Ureter (tissue), 1 donor: ENCODE measurements around the gene PHLDA3. TPM values are rescaled to one million over a fixed set of nuclear protein-coding genes. Genes with fewer than 3 reads are reported as not detected.
"Not testable (repeated sequence)": the region's sequence is repeated elsewhere in the genome, so short reads cannot be mapped to it uniquely, and the experiment has no call there.

Experiments
- DNase-seq: peaks from one replicate; pipeline ENCODE4 v3.0.0-alpha.2; 2020; ENCODE audit warnings: low spot score
- total RNA-seq: library from RNA; stranded (reverse); gene quantifications from one replicate; pipeline ENCODE4 v1.2.4, GENCODE V29; 2023
- donor health status: DM: yes; HTN: yes; CAD: no.

PHLDA3 gene
- total RNA-seq, 1 donor from 2014 or later: 75.4 TPM

- DNase-seq: no peak
These were observed 34.6 kb upstream of the PHLDA3 start for GRCh38 chr1:201503397-201504176.

- DNase-seq: no peak
These were observed 33.5 kb upstream of the PHLDA3 start for GRCh38 chr1:201502511-201502857.

GRCh38 chr1:201501812-201502510 lies 33.0 kb upstream of the PHLDA3 start:
- DNase-seq: no peak

GRCh38 chr1:201501144-201501543 lies 32.2 kb upstream of the PHLDA3 start:
- DNase-seq: no peak

- DNase-seq: no peak
These were observed 31.7 kb upstream of the PHLDA3 start for GRCh38 chr1:201500670-201501120.

- DNase-seq: no peak
These were observed 31.0 kb upstream of the PHLDA3 start for GRCh38 chr1:201499795-201500669.

GRCh38 chr1:201499191-201499590 lies 30.2 kb upstream of the PHLDA3 start:
- no peak for DNase-seq

GRCh38 chr1:201498621-201499020 lies 29.6 kb upstream of the PHLDA3 start:
- DNase-seq: no peak

GRCh38 chr1:201497935-201498509 lies 29.0 kb upstream of the PHLDA3 start:
- DNase-seq: no peak

- no peak for DNase-seq
These were observed 27.3 kb upstream of the PHLDA3 start for GRCh38 chr1:201496296-201496690.

- peak; percentile 88 for DNase-seq
These were observed 26.7 kb upstream of the PHLDA3 start for GRCh38 chr1:201495551-201496295.

GRCh38 chr1:201493757-201494617 lies 25.0 kb upstream of the PHLDA3 start:
- no peak for DNase-seq

GRCh38 chr1:201493026-201493656 lies 24.2 kb upstream of the PHLDA3 start:
- DNase-seq: not testable (repeated sequence)

- no peak for DNase-seq
These were observed 23.0 kb upstream of the PHLDA3 start for GRCh38 chr1:201491896-201492511.

GRCh38 chr1:201490708-201491131 lies 21.7 kb upstream of the PHLDA3 start:
- no peak for DNase-seq

GRCh38 chr1:201489643-201490261 lies 20.8 kb upstream of the PHLDA3 start:
- DNase-seq: no peak

- no peak for DNase-seq
These were observed 20.0 kb upstream of the PHLDA3 start for GRCh38 chr1:201488830-201489589.

- DNase-seq: no peak
These were observed 18.8 kb upstream of the PHLDA3 start for GRCh38 chr1:201487742-201488141.
